ENCODE results near the gene ANXA4.
A peak's percentile ranks its signal among the peaks of the same experiment; 100 is the strongest.
"Not testable (repeated sequence)": the region's sequence is repeated elsewhere in the genome, so short reads cannot be mapped to it uniquely, and the experiment has no call there.

ANXA4 gene

GRCh38 chr2:69720404-69720803 is 21.5 kb upstream of the ANXA4 start:
- DNase-seq (ENCODE audit: low read depth in 3 of 3, low spot score in 1 of 3) = no peak

DNA sequence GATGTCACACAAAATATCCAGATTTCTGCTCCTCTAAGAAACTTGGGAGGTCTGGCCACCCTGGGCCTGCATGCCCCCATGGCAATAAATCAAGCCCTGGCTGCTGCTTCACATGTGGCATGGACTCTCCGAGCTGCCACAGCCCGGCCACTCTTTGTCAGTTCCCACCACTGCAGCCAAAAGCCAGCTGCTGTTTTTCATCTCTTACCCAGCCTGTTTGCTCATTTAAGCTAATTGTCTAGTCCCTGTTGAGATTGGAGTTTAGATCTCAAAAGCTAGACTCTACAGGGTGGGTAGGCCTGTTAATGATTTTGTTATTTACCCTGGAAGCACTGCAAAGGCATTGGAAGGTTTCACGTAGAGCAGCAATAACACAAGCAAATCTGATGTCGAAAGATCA is 20.9 kb upstream of the ANXA4 start:
- DNase-seq (ENCODE audit: low read depth in 3 of 3, low spot score in 1 of 3) = no peak

DNA sequence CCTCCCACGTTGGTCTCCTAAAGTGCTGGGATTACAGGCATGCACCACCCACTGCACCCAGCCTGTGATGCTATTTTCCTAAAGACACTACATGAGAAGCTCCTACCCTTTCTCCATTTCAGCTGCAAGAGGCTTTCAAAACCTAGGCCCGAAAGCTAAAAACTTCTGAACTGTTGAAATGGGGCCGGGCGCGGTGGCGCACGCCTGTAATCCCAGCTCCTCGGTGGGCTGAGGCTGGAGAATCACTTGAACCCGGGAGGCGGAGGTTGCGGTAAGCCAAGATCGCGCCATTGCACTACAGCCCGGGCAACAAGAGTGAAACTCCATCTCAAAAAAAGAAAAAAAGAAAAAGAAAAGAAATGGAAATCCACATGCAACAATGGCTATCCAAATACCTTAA is 18.1 kb upstream of the ANXA4 start:
- DNase-seq (ENCODE audit: low read depth in 3 of 3, low spot score in 1 of 3) = no peak

GRCh38 chr2:69724540-69725159 is 17.3 kb upstream of the ANXA4 start:
- DNase-seq (ENCODE audit: low read depth in 3 of 3, low spot score in 1 of 3) = peak; percentile 67 to 83 (median 70)

GRCh38 chr2:69725706-69726360 is 16.1 kb upstream of the ANXA4 start:
- no peak for DNase-seq (ENCODE audit: low read depth in 3 of 3, low spot score in 1 of 3)

- no peak for DNase-seq (ENCODE audit: low read depth in 3 of 3, low spot score in 1 of 3)
Observed at GRCh38 chr2:69729266-69729665, 12.7 kb upstream of the ANXA4 start.

DNA sequence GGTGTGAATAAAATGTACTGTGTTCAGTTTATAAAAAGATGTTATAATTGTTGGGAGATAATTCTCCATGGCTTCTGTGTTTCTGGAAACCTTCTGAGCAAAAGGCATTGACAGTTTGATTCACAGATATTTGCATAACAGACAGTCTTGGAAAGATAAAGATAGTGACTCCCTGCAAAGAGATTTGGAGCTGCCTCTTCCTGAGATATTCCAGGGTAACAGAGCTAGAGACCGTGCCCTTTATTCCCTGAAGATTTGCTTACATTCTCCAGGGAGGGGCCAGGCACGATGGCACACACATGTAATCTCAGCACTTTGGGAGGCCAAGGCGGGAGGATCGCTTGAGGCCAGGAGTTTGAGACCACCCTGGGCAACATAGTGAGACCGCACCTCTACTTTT is 12.2 kb upstream of the ANXA4 start:
- DNase-seq (ENCODE audit: low read depth in 3 of 3, low spot score in 1 of 3) = no peak

DNA sequence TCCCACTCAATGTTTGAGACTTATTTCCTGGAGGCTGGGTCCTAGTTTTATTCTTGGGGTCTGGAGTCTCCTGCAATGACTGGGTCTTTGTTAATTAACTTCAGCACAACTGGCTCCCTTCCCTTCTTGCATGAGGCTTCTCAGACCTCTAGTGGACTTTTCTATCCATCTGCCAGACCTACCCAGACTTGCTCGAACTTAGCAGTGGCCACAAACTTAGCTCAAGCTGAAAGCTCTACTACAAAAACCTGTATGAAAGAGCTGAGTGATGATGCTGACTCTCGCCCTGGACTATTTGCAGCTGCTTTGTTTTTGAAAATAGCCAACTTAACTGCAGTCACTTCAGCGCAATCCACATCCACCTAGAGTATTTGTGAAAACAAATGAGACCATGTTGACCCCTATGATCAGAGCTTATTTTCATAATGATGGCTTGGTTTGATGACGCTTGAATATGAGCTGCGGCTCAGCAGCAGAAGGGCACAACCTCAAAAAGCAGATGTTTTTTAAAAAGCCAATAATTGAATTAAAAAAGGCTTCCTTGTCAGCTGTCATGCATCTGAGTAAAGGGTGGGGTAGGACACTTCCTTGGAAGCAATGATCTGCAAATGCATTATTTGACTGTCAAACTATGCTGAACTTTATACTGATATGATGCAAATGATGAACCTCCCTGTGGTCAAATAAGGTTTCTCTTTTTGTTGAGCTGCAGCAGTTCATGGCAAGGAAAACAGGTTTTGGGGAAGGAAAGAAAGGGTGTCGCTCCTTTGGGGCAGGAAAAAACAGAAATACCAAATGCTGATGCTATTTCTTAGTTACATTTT is 10.6 kb upstream of the ANXA4 start:
- no peak for DNase-seq (ENCODE audit: low read depth in 3 of 3, low spot score in 1 of 3)

GRCh38 chr2:69733342-69734034 is 8.4 kb upstream of the ANXA4 start:
- DNase-seq (ENCODE audit: low read depth in 3 of 3, low spot score in 1 of 3) = no peak

- no peak for DNase-seq (ENCODE audit: low read depth in 3 of 3, low spot score in 1 of 3)
Observed at GRCh38 chr2:69734035-69734611, 7.8 kb upstream of the ANXA4 start.

GRCh38 chr2:69734854-69735544 is 6.9 kb upstream of the ANXA4 start:
- DNase-seq (ENCODE audit: low read depth in 3 of 3, low spot score in 1 of 3) = no peak

DNA sequence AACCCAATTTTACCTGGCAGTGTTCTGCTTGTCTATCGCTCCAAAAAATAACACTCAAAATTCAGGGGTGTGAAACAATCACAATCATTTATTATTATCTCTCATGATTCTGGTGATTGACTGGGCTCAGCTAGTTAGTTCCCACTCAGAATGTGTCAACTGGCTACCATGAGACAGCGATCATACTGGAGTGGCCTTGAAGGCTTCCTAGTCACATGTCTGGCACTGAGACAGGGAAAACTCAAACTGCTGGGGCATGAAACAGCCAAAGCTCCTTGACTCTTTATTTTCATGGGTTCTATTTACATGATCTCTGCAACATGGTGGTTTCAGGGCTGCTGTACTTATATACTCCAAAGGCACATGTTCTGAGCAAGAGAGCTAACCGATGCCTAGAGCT is 6.2 kb upstream of the ANXA4 start:
- DNase-seq (ENCODE audit: low read depth in 3 of 3, low spot score in 1 of 3) = no peak

DNA sequence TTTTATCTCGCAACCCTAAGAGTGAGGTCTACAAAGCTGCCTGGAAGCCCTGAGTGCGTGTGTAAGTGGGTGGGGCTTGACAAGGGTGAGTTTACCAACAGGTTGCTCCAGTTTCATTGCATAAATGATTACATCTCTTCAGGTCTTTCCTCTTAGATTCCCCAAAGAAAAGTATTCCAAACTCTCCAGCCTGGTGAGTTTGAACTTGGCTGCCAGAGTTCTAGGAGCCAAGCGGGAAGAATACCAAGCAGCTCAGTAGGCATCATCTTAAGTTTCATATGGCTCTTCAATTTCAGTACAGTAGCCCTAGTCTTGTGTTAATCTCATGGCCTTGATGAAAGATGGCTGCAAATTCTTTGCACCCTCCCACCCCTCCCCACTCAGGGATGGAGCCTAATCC is 3.8 kb upstream of the ANXA4 start:
- not testable (repeated sequence) for DNase-seq (ENCODE audit: low read depth in 3 of 3, low spot score in 1 of 3)

- DNase-seq (ENCODE audit: low read depth in 3 of 3, low spot score in 1 of 3) = no peak
Observed at GRCh38 chr2:69740502-69740951, 1.4 kb upstream of the ANXA4 start.

GRCh38 chr2:69741229-69741574 is 732 bp upstream of the ANXA4 start:
- peak in 1 of 3 donors; percentile 10 for DNase-seq (ENCODE audit: low read depth in 3 of 3, low spot score in 1 of 3)

DNA sequence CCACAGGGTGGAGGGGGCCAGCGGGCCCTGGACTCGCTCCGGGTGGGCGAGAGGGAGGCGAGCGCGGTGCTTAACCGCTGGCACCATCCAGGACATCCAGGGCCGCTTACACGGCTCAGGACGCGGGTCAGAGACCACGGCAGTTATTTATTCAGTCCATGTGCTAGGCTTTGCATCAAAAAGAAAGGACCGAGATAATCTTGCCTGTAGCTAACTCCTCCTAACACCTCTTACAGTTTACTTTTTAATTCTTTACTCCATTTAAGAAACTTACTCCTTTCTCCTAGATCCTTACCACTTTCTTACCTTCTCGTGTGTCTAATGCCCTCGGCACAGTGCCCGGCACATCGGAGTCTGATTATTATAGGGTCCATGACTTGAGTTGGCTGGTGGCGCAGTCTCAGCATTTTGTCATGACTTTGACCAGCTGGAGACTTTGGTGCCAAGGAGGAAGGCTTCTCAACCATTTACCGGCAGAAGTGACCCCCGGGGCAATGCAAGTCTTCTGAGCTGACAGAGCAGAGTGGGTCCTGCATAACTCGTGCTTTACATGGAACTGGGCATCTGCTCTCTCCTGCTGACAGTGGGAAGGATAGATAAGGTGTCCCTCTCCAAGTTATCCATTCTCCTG is 503 bp downstream of the ANXA4 start:
- DNase-seq (ENCODE audit: low read depth in 3 of 3, low spot score in 1 of 3) = no peak

GRCh38 chr2:69743847-69744264 is 1.9 kb downstream of the ANXA4 start:
- no peak for DNase-seq (ENCODE audit: low read depth in 3 of 3, low spot score in 1 of 3)

- no peak for DNase-seq (ENCODE audit: low read depth in 3 of 3, low spot score in 1 of 3)
Observed at GRCh38 chr2:69744456-69744855, 2.5 kb downstream of the ANXA4 start.

DNA sequence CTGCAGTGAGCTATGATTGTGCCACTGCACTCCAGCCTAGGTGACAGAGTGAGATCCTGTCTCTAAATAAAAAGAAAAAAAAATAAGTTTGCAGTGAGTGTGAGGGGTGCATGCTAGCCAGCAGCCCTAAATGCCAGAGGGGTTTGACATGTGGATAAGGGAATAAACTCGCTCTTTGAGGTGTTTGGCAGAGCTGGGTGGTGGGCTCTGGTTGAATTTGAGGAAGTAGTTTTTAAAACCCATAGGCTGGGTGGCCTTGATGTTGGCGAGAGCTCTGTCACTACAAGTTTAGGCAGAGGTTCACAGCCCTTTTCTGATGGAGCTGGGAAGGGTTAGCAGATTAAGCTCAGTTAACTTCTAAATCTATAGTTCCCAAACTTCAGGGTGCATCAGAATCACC is 3.1 kb downstream of the ANXA4 start:
- no peak for DNase-seq (ENCODE audit: low read depth in 3 of 3, low spot score in 1 of 3)

DNA sequence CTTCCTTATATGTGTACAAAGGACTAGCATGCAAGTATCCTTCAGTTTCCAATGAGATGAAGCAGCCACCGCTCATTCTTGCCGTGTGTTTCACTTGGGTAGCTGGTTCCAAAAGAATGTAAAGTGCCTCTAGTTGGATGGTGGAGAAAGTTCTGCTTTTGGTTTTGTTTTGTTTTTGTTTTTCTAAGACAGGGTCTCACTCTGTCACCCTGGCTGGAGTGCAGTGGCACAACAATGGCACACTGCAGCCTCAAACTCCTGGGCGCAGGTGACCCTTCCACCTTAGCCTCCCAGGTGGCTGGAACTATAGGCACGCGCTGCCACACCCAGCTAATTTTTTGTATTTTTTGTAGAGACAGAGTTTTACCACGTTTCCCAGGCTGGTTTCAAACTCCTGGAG is 8.3 kb downstream of the ANXA4 start:
- DNase-seq (ENCODE audit: low read depth in 3 of 3, low spot score in 1 of 3) = no peak
